ENCODE measurements around the gene RMRP.

- no peak for TF ChIP-seq RCOR1 (IDR thresholded peaks at IDR 0.05; ENCODE audit: low read length)
- no peak for TF ChIP-seq YY1 (IDR thresholded peaks at IDR 0.05; ENCODE audit: low read depth)
- no peak for TF ChIP-seq SMC3 (IDR thresholded peaks at IDR 0.05; ENCODE audit: low read depth, low read length)
Measured at GRCh38 chr9:35682051-35682450, 24.2 kb upstream of the RMRP start.
